GM10266 (cell line): Measurements from ENCODE around the gene MACROD2.

Source experiments
- DNase-seq: peaks from one replicate; pipeline ENCODE4 v3.0.0; 2012; ENCODE audit errors: extremely low spot score
- CTCF ChIP-seq: IDR thresholded peaks from 2 replicates; pipeline ENCODE4 v1.5.1; 2012; ENCODE audit warnings: mild to moderate bottlenecking, low read depth; ENCODE audit not compliant: control insufficient read depth, insufficient read depth; ENCODE audit errors: missing control alignments

MACROD2 gene

GRCh38 chr20:15278041-15278440 lies 1282.7 kb downstream of the MACROD2 start:
- no peak for TF ChIP-seq CTCF
- DNase-seq, result no peak

GRCh38 chr20:15287329-15287728 lies 1292.0 kb downstream of the MACROD2 start:
- DNase-seq, result no peak
- no peak for TF ChIP-seq CTCF

- no peak for TF ChIP-seq CTCF
- DNase-seq, result no peak
These were observed 1292.8 kb downstream of the MACROD2 start for GRCh38 chr20:15288106-15288505.

GRCh38 chr20:15289337-15289736 lies 1294.0 kb downstream of the MACROD2 start:
- DNase-seq, result no peak
- no peak for TF ChIP-seq CTCF

- DNase-seq, result no peak
- TF ChIP-seq CTCF, result no peak
These were observed 1297.1 kb downstream of the MACROD2 start for GRCh38 chr20:15292405-15292804.

- no peak for TF ChIP-seq CTCF
- DNase-seq, result no peak
These were observed 1301.1 kb downstream of the MACROD2 start for GRCh38 chr20:15296422-15296821.

- DNase-seq, result no peak
- TF ChIP-seq CTCF, result no peak
These were observed 1302.0 kb downstream of the MACROD2 start for GRCh38 chr20:15297059-15297875.
